SK-N-SH (cell line): Measurements from ENCODE around the gene CDH23. TPM values are rescaled to one million over a fixed set of nuclear protein-coding genes. Genes with fewer than 3 reads are reported as not detected.

Experiments used
- CTCF ChIA-PET: fragments of 300-600, 350-600 bp; formaldehyde crosslinking; extraction: SDS; loops from one replicate; lab custom pipeline; 2021; lab: Yijun Ruan, JAX
- POLR2A ChIA-PET: fragments of 350-600 bp; sonication (Branson Sonifier 250); formaldehyde crosslinking; extraction: SDS; loops from one replicate; lab custom pipeline; 2020; ENCODE audit warnings: antibody characterized with exemption, inconsistent platforms; lab: Yijun Ruan, JAX
- DNase-seq: peaks from one replicate; pipeline ENCODE4 v3.0.0; 2012
- H2AFZ ChIP-seq: fragments of 200-600 bp; sonication (generic); 2 replicates; pipeline ENCODE4 v1.8.1; 2016; ENCODE audit warnings: antibody characterized with exemption, mild to moderate bottlenecking, low read depth
- H3F3A ChIP-seq: fragments of 200-600 bp; sonication (generic); replicated peaks from 2 replicates; pipeline ENCODE3; 2016; ENCODE audit warnings: antibody characterized with exemption, mild to moderate bottlenecking; ENCODE audit not compliant: insufficient read depth
- H3K27ac ChIP-seq, 2 experiments: fragments of 200-500 bp in 1 of 2; fragments of 200-600 bp in 1 of 2; sonication (Bioruptor generic) in 1 of 2; sonication (generic), shearing (Covaris generic) in 1 of 2; 2 replicates each; pipeline versions ENCODE4 v1.5.1 to v1.6.1; 2014 to 2016; ENCODE audit warnings: low read depth in 2 of 2, inconsistent platforms in 1 of 2, low read length in 1 of 2, mild to moderate bottlenecking in 1 of 2, mixed read lengths in 1 of 2
- H3K27me3 ChIP-seq: fragments of 200-600 bp; sonication (generic), shearing (Covaris generic); 2 replicates; pipeline ENCODE4 v1.6.1; 2016; ENCODE audit warnings: mixed run types; ENCODE audit not compliant: insufficient read depth
- H3K36me3 ChIP-seq, 2 experiments: fragments of 200-500 bp in 1 of 2; fragments of 200-600 bp in 1 of 2; sonication (Bioruptor generic) in 1 of 2; sonication (generic) in 1 of 2; replicated peaks in 1 of 2; 2 replicates each; pipeline versions ENCODE3 to v1.5.1; 2014 to 2016; ENCODE audit warnings: low read length in 1 of 2, mild to moderate bottlenecking in 1 of 2; ENCODE audit not compliant: insufficient read depth in 2 of 2, control insufficient read depth in 1 of 2
- H3K4me1 ChIP-seq, 2 experiments: fragments of 200-500 bp in 1 of 2; fragments of 200-600 bp in 1 of 2; sonication (Bioruptor generic) in 1 of 2; sonication (generic), shearing (Covaris generic) in 1 of 2; 2 replicates each; pipeline versions ENCODE4 v1.5.1 to v1.6.1; 2014 to 2016; ENCODE audit warnings: low read depth in 1 of 2, low read length in 1 of 2, mixed run types in 1 of 2; ENCODE audit not compliant: insufficient read depth in 2 of 2, control insufficient read depth in 1 of 2
- H3K4me2 ChIP-seq: fragments of 200-600 bp; sonication (generic), shearing (Covaris generic); 2 replicates; pipeline ENCODE4 v1.6.1; 2017; ENCODE audit warnings: mixed run types
- H3K4me3 ChIP-seq, 2 experiments: fragments of 200-500 bp in 1 of 2; fragments of 200-600 bp in 1 of 2; sonication (Bioruptor generic) in 1 of 2; sonication (generic), shearing (Covaris generic) in 1 of 2; 2 replicates each; pipeline versions ENCODE4 v1.5.1 to v1.8.1; 2014 to 2016; ENCODE audit warnings: low read depth in 2 of 2, inconsistent platforms in 1 of 2, low read length in 1 of 2, mild to moderate bottlenecking in 1 of 2, mixed read lengths in 1 of 2, moderate library complexity in 1 of 2
- H3K79me2 ChIP-seq: fragments of 200-600 bp; sonication (generic); 2 replicates; pipeline ENCODE4 v1.8.1; 2017; ENCODE audit warnings: mild to moderate bottlenecking; ENCODE audit not compliant: insufficient read depth
- H3K9ac ChIP-seq: fragments of 200-600 bp; sonication (generic); 2 replicates; pipeline ENCODE4 v1.6.1; 2017; ENCODE audit warnings: mixed run types
- H3K9me2 ChIP-seq: fragments of 200-600 bp; sonication (generic); 2 replicates; pipeline ENCODE4 v1.6.1; 2017; ENCODE audit warnings: mixed run types
- H3K9me3 ChIP-seq: fragments of 200-600 bp; sonication (generic); 2 replicates; pipeline ENCODE4 v1.6.1; 2017; ENCODE audit warnings: mixed run types, mild to moderate bottlenecking, moderate library complexity
- H4K20me1 ChIP-seq: fragments of 200-600 bp; sonication (generic); 2 replicates; pipeline ENCODE4 v1.6.1; 2017; ENCODE audit warnings: mild to moderate bottlenecking, mixed run types; ENCODE audit not compliant: insufficient read depth
- IRF3 ChIP-seq: fragments of 150-350 bp; IDR thresholded peaks from 2 replicates; pipeline ENCODE4 v1.6.1; 2016; ENCODE audit warnings: mild to moderate bottlenecking, low read depth, low read length
- JUND ChIP-seq: IDR thresholded peaks from 2 replicates; pipeline ENCODE4 v1.4.0; 2012
- MEF2A ChIP-seq: IDR thresholded peaks from 2 replicates; pipeline ENCODE4 v1.4.0; 2012; ENCODE audit warnings: low read depth, borderline replicate concordance
- NRF1 ChIP-seq: IDR thresholded peaks from 2 replicates; pipeline ENCODE4 v1.6.1; 2012; ENCODE audit warnings: low read depth, mild to moderate bottlenecking, low read length
- SIN3A ChIP-seq: IDR thresholded peaks from 2 replicates; pipeline ENCODE4 v1.6.1; 2012; ENCODE audit warnings: low read depth, mild to moderate bottlenecking, low read length, moderate library complexity, borderline replicate concordance
- SMC3 ChIP-seq: IDR thresholded peaks from 2 replicates; pipeline ENCODE4 v1.6.1; 2012; ENCODE audit warnings: low read depth, low read length, improper control_type of control experiment
- TAF1 ChIP-seq: IDR thresholded peaks from 2 replicates; pipeline ENCODE4 v1.6.1; 2012; ENCODE audit warnings: low read depth, mild to moderate bottlenecking, low read length, moderate library complexity, borderline replicate concordance
- TCF12 ChIP-seq: IDR thresholded peaks from 2 replicates; pipeline ENCODE4 v1.4.0; 2012
- TEAD4 ChIP-seq: IDR thresholded peaks from 2 replicates; pipeline ENCODE4 v1.4.0; 2012; ENCODE audit warnings: mild to moderate bottlenecking, borderline replicate concordance; ENCODE audit not compliant: insufficient read depth
- USF2 ChIP-seq: fragments of 150-350 bp; IDR thresholded peaks from 2 replicates; pipeline ENCODE4 v1.6.1; 2017; ENCODE audit warnings: antibody characterized with exemption, low read length, low read depth, borderline replicate concordance
- WGBS: methylation state at CpG from one replicate; pipeline ENCODE4 v1.1.6; 2017; ENCODE audit warnings: low lambda C conversion rate; 5-methylcytosine and 5-hydroxymethylcytosine counted together
- polyA plus RNA-seq, 3 experiments: library from polyadenylated mRNA; depleted of rRNA; stranded (reverse); fragments of >200 nt; gene quantifications; 2 replicates each; pipeline ENCODE4 v1.2.3, GENCODE V29; 2012
- TF ChIP-seq, protein P1 (sequence below): fragments of 200-600 bp; sonication (generic); IDR thresholded peaks from 2 replicates; pipeline ENCODE4 v1.6.1; 2017; ENCODE audit warnings: antibody characterized with exemption, mild to moderate bottlenecking, moderate library complexity

CDH23 gene
- polyA plus RNA-seq, 1 of the 3 experiments (the other 2 are of a cell fraction), result 0.03 TPM

DNA sequence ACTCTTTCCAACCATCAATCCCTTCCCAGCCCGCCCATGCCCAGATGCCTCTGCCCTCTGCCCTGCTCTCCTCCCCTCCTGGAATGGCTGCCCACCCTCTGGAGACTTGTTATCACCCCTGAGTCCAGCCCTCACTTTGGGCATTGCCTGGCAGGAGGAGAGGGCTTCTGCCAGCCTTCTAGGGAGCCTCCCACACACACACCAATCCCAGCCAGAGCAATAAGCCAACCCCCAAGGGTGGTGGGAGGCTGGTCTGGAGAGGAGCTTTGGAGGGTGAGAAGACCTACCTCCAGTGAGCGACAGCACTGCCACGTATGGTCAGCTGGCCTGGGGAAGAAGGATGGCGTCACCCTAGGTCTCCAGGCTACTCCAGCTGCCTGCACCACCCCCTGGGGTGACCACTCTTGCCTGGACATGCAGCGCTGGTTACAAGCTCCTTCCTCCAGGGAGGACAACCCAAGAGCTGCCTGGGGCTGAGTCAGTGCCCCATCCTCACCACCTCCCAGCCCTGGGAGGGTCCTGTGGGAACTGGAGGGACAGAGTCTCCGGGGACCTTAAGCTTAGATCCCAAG is 314.4 kb downstream of the CDH23 start:
- POLR2A ChIA-PET, result no interaction called here

DNA sequence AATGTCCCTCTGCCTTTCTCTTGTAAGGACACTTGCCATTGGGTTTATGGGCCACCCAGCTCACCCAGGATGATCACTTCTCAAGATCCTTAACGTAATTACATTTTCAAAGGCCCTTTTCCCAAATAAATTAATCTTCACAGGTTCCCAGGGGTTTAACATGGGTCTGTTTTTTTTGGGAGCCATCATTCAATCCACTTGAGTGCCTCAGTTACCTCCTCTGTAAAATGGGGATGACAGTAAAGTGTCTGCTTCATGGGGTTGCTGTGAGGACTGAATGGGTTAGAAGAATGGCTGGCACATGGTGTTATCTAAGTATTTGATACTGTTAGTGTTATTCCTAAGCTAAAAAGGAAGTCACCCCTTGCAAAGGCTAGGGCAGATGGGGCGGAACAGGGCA is 315.4 kb downstream of the CDH23 start:
- Histone ChIP-seq H3K36me3 (no peaks in the 10 kb centered on the region), H3K9me3 (no peaks in the 10 kb centered on the region), H3K4me3 (no peak overlapping the region), H2AFZ (no peak overlapping the region), H4K20me1 (no peaks in the 10 kb centered on the region), H3K27me3 (no peaks in the 10 kb centered on the region; the same call in 1 of the 2 replicates), H3K4me1 (peaks cover 0 to 27% of the 10 kb centered on the region in 2 experiments; a peak in 1 of 4 replicates), H3K79me2 (no peaks in the 10 kb centered on the region)
- POLR2A ChIA-PET, result no interaction called here
- no peak for DNase-seq
- TF ChIP-seq TAF1 (no peak), TEAD4 (no peak), IRF3 (no peak), USF2 (no peak), JUND (no peak), TCF12 (no peak), NRF1 (no peak)
- TF ChIP-seq, protein P1, sequence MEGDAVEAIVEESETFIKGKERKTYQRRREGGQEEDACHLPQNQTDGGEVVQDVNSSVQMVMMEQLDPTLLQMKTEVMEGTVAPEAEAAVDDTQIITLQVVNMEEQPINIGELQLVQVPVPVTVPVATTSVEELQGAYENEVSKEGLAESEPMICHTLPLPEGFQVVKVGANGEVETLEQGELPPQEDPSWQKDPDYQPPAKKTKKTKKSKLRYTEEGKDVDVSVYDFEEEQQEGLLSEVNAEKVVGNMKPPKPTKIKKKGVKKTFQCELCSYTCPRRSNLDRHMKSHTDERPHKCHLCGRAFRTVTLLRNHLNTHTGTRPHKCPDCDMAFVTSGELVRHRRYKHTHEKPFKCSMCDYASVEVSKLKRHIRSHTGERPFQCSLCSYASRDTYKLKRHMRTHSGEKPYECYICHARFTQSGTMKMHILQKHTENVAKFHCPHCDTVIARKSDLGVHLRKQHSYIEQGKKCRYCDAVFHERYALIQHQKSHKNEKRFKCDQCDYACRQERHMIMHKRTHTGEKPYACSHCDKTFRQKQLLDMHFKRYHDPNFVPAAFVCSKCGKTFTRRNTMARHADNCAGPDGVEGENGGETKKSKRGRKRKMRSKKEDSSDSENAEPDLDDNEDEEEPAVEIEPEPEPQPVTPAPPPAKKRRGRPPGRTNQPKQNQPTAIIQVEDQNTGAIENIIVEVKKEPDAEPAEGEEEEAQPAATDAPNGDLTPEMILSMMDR, result no peak
- TF ChIP-seq, all 33 proteins: peak for 0
- no peak overlapping the region for H3K27ac ChIP-seq
- no peak overlapping the region for H3K9ac ChIP-seq
- H3K4me2 ChIP-seq, result no peak overlapping the region
- no peaks in the 10 kb centered on the region for H3K9me2 ChIP-seq
- H3F3A ChIP-seq, result no peaks in the 10 kb centered on the region
- WGBS, result 57% methylated on average over 2 of the region's 2 CpGs
- CTCF ChIA-PET, result interaction anchor here (1.0 to 14.1 kb wide), 6 partner anchors 14 to 397 kb away, joined by 4 to 195 read pairs (median 5); partner anchors contain the start of gene VSIR

More for the DNA sequence above, 314.4 kb downstream of the CDH23 start:
- 58% methylated on average over 5 of the region's 6 CpGs for WGBS
- no peaks in the 10 kb centered on the region for H3F3A ChIP-seq
- no peak overlapping the region for H3K27ac ChIP-seq
- no peaks in the 10 kb centered on the region for H3K9me3 ChIP-seq
- CTCF ChIA-PET, result interaction anchor here (0.6 to 14.1 kb wide), 6 partner anchors 13 to 315 kb away, joined by 3 to 195 read pairs (median 4); no protein-coding TSS in a partner anchor
- H3K9me2 ChIP-seq, result no peaks in the 10 kb centered on the region
- H3K9ac ChIP-seq, result no peak overlapping the region
- no peak for TF ChIP-seq SIN3A
- no peak for TF ChIP-seq MEF2A
- TF ChIP-seq TCF12, result no peak
- TF ChIP-seq, protein P1, result no peak
- no peak for TF ChIP-seq SMC3
- H3K4me3 ChIP-seq, result no peak overlapping the region
- H3K79me2 ChIP-seq, result no peaks in the 10 kb centered on the region
- no peaks in the 10 kb centered on the region for H4K20me1 ChIP-seq
- H3K36me3 ChIP-seq, result no peaks in the 10 kb centered on the region
- no peaks in the 10 kb centered on the region; the same call in 1 of the 2 replicates for H3K27me3 ChIP-seq
- H3K4me2 ChIP-seq, result no peak overlapping the region
- no peak for DNase-seq
- no peak overlapping the region for H2AFZ ChIP-seq
- peaks cover 0 to 19% of the 10 kb centered on the region in 2 experiments; a peak in 1 of 4 replicates for H3K4me1 ChIP-seq
